NCI-H2196 (cell line): ENCODE data around the gene ALDH7A1.

Source experiments
- DNase-seq: peaks from one replicate; lab custom pipeline; 2025; ENCODE audit not compliant: unreplicated experiment; lab: John Stamatoyannopoulos, UW

The ALDH7A1 gene

GRCh38 chr5:126509339-126509738 is 85.7 kb downstream of the ALDH7A1 start:
- no peak for DNase-seq

GRCh38 chr5:126508962-126509279 is 86.1 kb downstream of the ALDH7A1 start:
- no peak for DNase-seq

- DNase-seq, result no peak
Measured at GRCh38 chr5:126508251-126508961, 86.6 kb downstream of the ALDH7A1 start.

GRCh38 chr5:126506079-126506478 is 88.9 kb downstream of the ALDH7A1 start:
- DNase-seq, result no peak

- DNase-seq, result no peak
Measured at GRCh38 chr5:126503602-126504104, 91.4 kb downstream of the ALDH7A1 start.

GRCh38 chr5:126501448-126501847 is 93.6 kb downstream of the ALDH7A1 start:
- no peak for DNase-seq

- no peak for DNase-seq
Measured at GRCh38 chr5:126499853-126500342, 95.1 kb downstream of the ALDH7A1 start.

- DNase-seq, result no peak
Measured at GRCh38 chr5:126499278-126499677, 95.7 kb downstream of the ALDH7A1 start.

- DNase-seq, result no peak
Measured at GRCh38 chr5:126497506-126497905, 97.5 kb downstream of the ALDH7A1 start.

- no peak for DNase-seq
Measured at GRCh38 chr5:126494393-126494792, 100.6 kb downstream of the ALDH7A1 start.

- DNase-seq, result no peak
Measured at GRCh38 chr5:126492939-126493338, 102.1 kb downstream of the ALDH7A1 start.

GRCh38 chr5:126490167-126490940 is 104.7 kb downstream of the ALDH7A1 start:
- DNase-seq, result no peak

- no peak for DNase-seq
Measured at GRCh38 chr5:126488443-126489065, 106.5 kb downstream of the ALDH7A1 start.

- no peak for DNase-seq
Measured at GRCh38 chr5:126487596-126487995, 107.4 kb downstream of the ALDH7A1 start.

GRCh38 chr5:126486332-126486731 is 108.7 kb downstream of the ALDH7A1 start:
- DNase-seq, result no peak

GRCh38 chr5:126484253-126484652 is 110.8 kb downstream of the ALDH7A1 start:
- DNase-seq, result no peak

GRCh38 chr5:126483156-126483555 is 111.9 kb downstream of the ALDH7A1 start:
- no peak for DNase-seq

GRCh38 chr5:126482591-126482990 is 112.4 kb downstream of the ALDH7A1 start:
- DNase-seq, result no peak

- no peak for DNase-seq
Measured at GRCh38 chr5:126481243-126481642, 113.8 kb downstream of the ALDH7A1 start.
